ENCODE measurements around the gene SLC6A19. TPM values are rescaled to one million over a fixed set of nuclear protein-coding genes. Genes with fewer than 3 reads are reported as not detected.
"Not testable (repeated sequence)": the region's sequence is repeated elsewhere in the genome, so short reads cannot be mapped to it uniquely, and the experiment has no call there.

Gene SLC6A19
- total RNA-seq, 1 experiment from 2014 or later, result not detected

- no peak for DNase-seq
- Histone ChIP-seq H3K27me3 (ENCODE audit: low read length) (no peaks in the 10 kb centered on the region), H3K4me1 (ENCODE audit: low read length) (no peaks in the 10 kb centered on the region), H3K9me3 (ENCODE audit: low read length) (no peaks in the 10 kb centered on the region), H3K9me2 (replicated peaks; ENCODE audit: insufficient read depth, low read length) (no peaks in the 10 kb centered on the region), H3K27ac (ENCODE audit: low read length) (no peak overlapping the region), H3K36me3 (ENCODE audit: insufficient read depth, low read length) (no peaks in the 10 kb centered on the region), H3K4me3 (ENCODE audit: low read length) (no peak overlapping the region), H3K9ac (ENCODE audit: low read length) (no peak overlapping the region), H4K20me1 (ENCODE audit: insufficient read depth, low read depth, low read length) (no peaks in the 10 kb centered on the region), H3K79me2 (ENCODE audit: low read length) (no peaks in the 10 kb centered on the region), H3K4me2 (ENCODE audit: low read depth, low read length, poor library complexity, severe bottlenecking) (no peak overlapping the region), H2AFZ (ENCODE audit: low read length) (no peak overlapping the region)
Measured at GRCh38 chr5:1227667-1228066, 26.3 kb downstream of the SLC6A19 start.

- Histone ChIP-seq H3K4me1 (ENCODE audit: low read length) (no peaks in the 10 kb centered on the region), H3K9me3 (ENCODE audit: low read length) (no peaks in the 10 kb centered on the region), H3K27me3 (ENCODE audit: low read length) (no peaks in the 10 kb centered on the region), H3K4me2 (ENCODE audit: low read depth, low read length, poor library complexity, severe bottlenecking) (no peak overlapping the region), H3K9me2 (replicated peaks; ENCODE audit: insufficient read depth, low read length) (no peaks in the 10 kb centered on the region), H3K27ac (ENCODE audit: low read length) (no peak overlapping the region), H4K20me1 (ENCODE audit: insufficient read depth, low read depth, low read length) (no peaks in the 10 kb centered on the region), H3K4me3 (ENCODE audit: low read length) (no peak overlapping the region), H2AFZ (ENCODE audit: low read length) (no peak overlapping the region), H3K9ac (ENCODE audit: low read length) (no peak overlapping the region), H3K79me2 (ENCODE audit: low read length) (no peaks in the 10 kb centered on the region), H3K36me3 (ENCODE audit: insufficient read depth, low read length) (no peaks in the 10 kb centered on the region)
- no peak for DNase-seq
Measured at GRCh38 chr5:1228120-1228519, 26.7 kb downstream of the SLC6A19 start.

- not testable (repeated sequence) for H2AFZ ChIP-seq (ENCODE audit: low read length); H3K4me3 ChIP-seq (ENCODE audit: low read length); H3K4me2 ChIP-seq (ENCODE audit: low read depth, low read length, poor library complexity, severe bottlenecking); H3K27me3 ChIP-seq (ENCODE audit: low read length); H3K36me3 ChIP-seq (ENCODE audit: insufficient read depth, low read length); H3K27ac ChIP-seq (ENCODE audit: low read length); H3K4me1 ChIP-seq (ENCODE audit: low read length); H3K79me2 ChIP-seq (ENCODE audit: low read length); H4K20me1 ChIP-seq (ENCODE audit: insufficient read depth, low read depth, low read length); H3K9me2 ChIP-seq (replicated peaks; ENCODE audit: insufficient read depth, low read length); H3K9ac ChIP-seq (ENCODE audit: low read length); H3K9me3 ChIP-seq (ENCODE audit: low read length); DNase-seq
Measured at GRCh38 chr5:1229023-1229422, 27.6 kb downstream of the SLC6A19 start.

GRCh38 chr5:1229822-1230221 lies 28.4 kb downstream of the SLC6A19 start:
- Histone ChIP-seq H3K4me3 (ENCODE audit: low read length) (no peak overlapping the region), H3K9me3 (ENCODE audit: low read length) (no peaks in the 10 kb centered on the region), H3K9me2 (replicated peaks; ENCODE audit: insufficient read depth, low read length) (no peaks in the 10 kb centered on the region), H3K27ac (ENCODE audit: low read length) (no peak overlapping the region), H3K9ac (ENCODE audit: low read length) (no peak overlapping the region), H3K27me3 (ENCODE audit: low read length) (no peaks in the 10 kb centered on the region), H3K4me2 (ENCODE audit: low read depth, low read length, poor library complexity, severe bottlenecking) (no peak overlapping the region), H2AFZ (ENCODE audit: low read length) (no peak overlapping the region), H3K4me1 (ENCODE audit: low read length) (no peaks in the 10 kb centered on the region), H4K20me1 (ENCODE audit: insufficient read depth, low read depth, low read length) (no peaks in the 10 kb centered on the region), H3K36me3 (ENCODE audit: insufficient read depth, low read length) (no peaks in the 10 kb centered on the region), H3K79me2 (ENCODE audit: low read length) (no peaks in the 10 kb centered on the region)
- DNase-seq, result no peak

GRCh38 chr5:1230551-1230950 lies 29.2 kb downstream of the SLC6A19 start:
- H3K79me2 ChIP-seq (ENCODE audit: low read length), result no peaks in the 10 kb centered on the region
- DNase-seq, result no peak
- no peak overlapping the region for H3K4me3 ChIP-seq (ENCODE audit: low read length)
- no peak overlapping the region for H3K9ac ChIP-seq (ENCODE audit: low read length)
- H3K36me3 ChIP-seq (ENCODE audit: insufficient read depth, low read length), result no peaks in the 10 kb centered on the region
- H3K27me3 ChIP-seq (ENCODE audit: low read length), result no peaks in the 10 kb centered on the region; the same call in 1 of the 2 replicates
- H3K4me2 ChIP-seq (ENCODE audit: low read depth, low read length, poor library complexity, severe bottlenecking), result no peak overlapping the region
- no peaks in the 10 kb centered on the region for H4K20me1 ChIP-seq (ENCODE audit: insufficient read depth, low read depth, low read length)
- H3K4me1 ChIP-seq (ENCODE audit: low read length), result no peaks in the 10 kb centered on the region
- peaks cover 2% of the 10 kb centered on the region; the same call in 1 of the 2 replicates for H3K9me3 ChIP-seq (ENCODE audit: low read length)
- no peaks in the 10 kb centered on the region for H3K9me2 ChIP-seq (replicated peaks; ENCODE audit: insufficient read depth, low read length)
- no peak overlapping the region for H3K27ac ChIP-seq (ENCODE audit: low read length)
- H2AFZ ChIP-seq (ENCODE audit: low read length), result no peak overlapping the region

GRCh38 chr5:1231354-1231905 lies 30.0 kb downstream of the SLC6A19 start:
- no peaks in the 10 kb centered on the region for H3K36me3 ChIP-seq (ENCODE audit: insufficient read depth, low read length)
- H3K27me3 ChIP-seq (ENCODE audit: low read length), result no peaks in the 10 kb centered on the region; the same call in 1 of the 2 replicates
- no peak overlapping the region for H3K4me2 ChIP-seq (ENCODE audit: low read depth, low read length, poor library complexity, severe bottlenecking)
- H2AFZ ChIP-seq (ENCODE audit: low read length), result no peak overlapping the region
- no peaks in the 10 kb centered on the region for H3K9me2 ChIP-seq (replicated peaks; ENCODE audit: insufficient read depth, low read length)
- H3K9ac ChIP-seq (ENCODE audit: low read length), result no peak overlapping the region
- no peak overlapping the region for H3K27ac ChIP-seq (ENCODE audit: low read length)
- H3K4me3 ChIP-seq (ENCODE audit: low read length), result no peak overlapping the region
- no peak for DNase-seq
- no peaks in the 10 kb centered on the region for H4K20me1 ChIP-seq (ENCODE audit: insufficient read depth, low read depth, low read length)
- no peaks in the 10 kb centered on the region for H3K4me1 ChIP-seq (ENCODE audit: low read length)
- H3K9me3 ChIP-seq (ENCODE audit: low read length), result peaks cover 5% of the 10 kb centered on the region; the same call in 1 of the 2 replicates
- H3K79me2 ChIP-seq (ENCODE audit: low read length), result no peaks in the 10 kb centered on the region

- Histone ChIP-seq H3K4me1 (ENCODE audit: low read length) (no peaks in the 10 kb centered on the region), H3K27ac (ENCODE audit: low read length) (no peak overlapping the region), H3K27me3 (ENCODE audit: low read length) (no peaks in the 10 kb centered on the region; the same call in 1 of the 2 replicates), H3K4me2 (ENCODE audit: low read depth, low read length, poor library complexity, severe bottlenecking) (no peak overlapping the region), H3K79me2 (ENCODE audit: low read length) (no peaks in the 10 kb centered on the region), H4K20me1 (ENCODE audit: insufficient read depth, low read depth, low read length) (no peaks in the 10 kb centered on the region), H3K9me3 (ENCODE audit: low read length) (peaks cover 5% of the 10 kb centered on the region; the same call in 1 of the 2 replicates), H3K36me3 (ENCODE audit: insufficient read depth, low read length) (no peaks in the 10 kb centered on the region), H3K9me2 (replicated peaks; ENCODE audit: insufficient read depth, low read length) (no peaks in the 10 kb centered on the region), H3K9ac (ENCODE audit: low read length) (no peak overlapping the region), H3K4me3 (ENCODE audit: low read length) (no peak overlapping the region), H2AFZ (ENCODE audit: low read length) (no peak overlapping the region)
- DNase-seq, result no peak
Measured at GRCh38 chr5:1232780-1233179, 31.4 kb downstream of the SLC6A19 start.

- Histone ChIP-seq H3K36me3 (ENCODE audit: insufficient read depth, low read length) (no peaks in the 10 kb centered on the region), H3K4me3 (ENCODE audit: low read length) (no peak overlapping the region), H3K79me2 (ENCODE audit: low read length) (no peaks in the 10 kb centered on the region), H4K20me1 (ENCODE audit: insufficient read depth, low read depth, low read length) (no peaks in the 10 kb centered on the region), H2AFZ (ENCODE audit: low read length) (no peak overlapping the region), H3K4me2 (ENCODE audit: low read depth, low read length, poor library complexity, severe bottlenecking) (no peak overlapping the region), H3K27ac (ENCODE audit: low read length) (no peak overlapping the region), H3K9me3 (ENCODE audit: low read length) (peaks cover 5% of the 10 kb centered on the region; the same call in 1 of the 2 replicates), H3K9ac (ENCODE audit: low read length) (no peak overlapping the region), H3K4me1 (ENCODE audit: low read length) (no peaks in the 10 kb centered on the region), H3K27me3 (ENCODE audit: low read length) (no peaks in the 10 kb centered on the region; the same call in 1 of the 2 replicates), H3K9me2 (replicated peaks; ENCODE audit: insufficient read depth, low read length) (no peaks in the 10 kb centered on the region)
- DNase-seq, result peak; percentile 74
Measured at GRCh38 chr5:1235379-1235778, 34.0 kb downstream of the SLC6A19 start.
